Activated CD4-positive, alpha-beta T cell treated with anti-CD3 and anti-CD28 coated beads for 36 hours (primary cell): ENCODE data around the gene GPRIN3. TPM values are rescaled to one million over a fixed set of nuclear protein-coding genes. Genes with fewer than 3 reads are reported as not detected.

Experiments used
- ATAC-seq: fragments of 200-7000 bp; cut with Tn5 transposase; one replicate; pipeline ENCODE4 v1.10.0; 2021; ENCODE audit warnings: mild to moderate bottlenecking, moderate library complexity
- CTCF ChIA-PET: fragments of 350-600 bp; sonication (Branson Sonifier 250); formaldehyde crosslinking; loops from one replicate; lab custom pipeline; 2021; ENCODE audit warnings: antibody characterized with exemption; lab: Charles Lee
- POLR2A ChIA-PET: fragments of 350-600 bp; sonication (Branson Sonifier 250); formaldehyde crosslinking; loops from one replicate; lab custom pipeline; 2021; ENCODE audit warnings: antibody characterized with exemption, inconsistent platforms; lab: Charles Lee
- DNase-seq: peaks from one replicate; pipeline ENCODE4 v3.0.0-alpha.2; 2020
- H3K27ac Mint-ChIP-seq: one replicate; pipeline ENCODE4 v1.8.0; 2021; ENCODE audit warnings: mixed read lengths
- H3K27me3 Mint-ChIP-seq: one replicate; pipeline ENCODE4 v1.8.0; 2021; ENCODE audit warnings: mixed read lengths
- H3K36me3 Mint-ChIP-seq: one replicate; pipeline ENCODE4 v1.8.0; 2021; ENCODE audit warnings: low read depth, mixed read lengths
- H3K4me1 Mint-ChIP-seq: one replicate; pipeline ENCODE4 v1.8.0; 2021; ENCODE audit warnings: mixed read lengths
- H3K4me3 Mint-ChIP-seq: one replicate; pipeline ENCODE4 v1.8.0; 2021; ENCODE audit warnings: mild to moderate bottlenecking, moderate library complexity, mixed read lengths
- H3K9me3 Mint-ChIP-seq: one replicate; pipeline ENCODE4 v1.8.0; 2021; ENCODE audit warnings: low read depth, mixed read lengths
- intact Hi-C, 2 experiments: fragments of 100-400 bp; cut with DNase I in 1 of 2; cut with micrococcal nuclease in 1 of 2; formaldehyde crosslinking; loops; one replicate each; pipeline versions ENCODE4 v1.14.2 to v1.15.1; 2022 to 2024; cut with DNase I, micrococcal nuclease
- total RNA-seq, 2 experiments: library from RNA; stranded (reverse); gene quantifications; one replicate each; pipeline ENCODE4 v1.2.3, GENCODE V29; 2021

GPRIN3 gene
- total RNA-seq, 2 experiments from 2014 or later, result 10.5 to 12.2 TPM

DNA sequence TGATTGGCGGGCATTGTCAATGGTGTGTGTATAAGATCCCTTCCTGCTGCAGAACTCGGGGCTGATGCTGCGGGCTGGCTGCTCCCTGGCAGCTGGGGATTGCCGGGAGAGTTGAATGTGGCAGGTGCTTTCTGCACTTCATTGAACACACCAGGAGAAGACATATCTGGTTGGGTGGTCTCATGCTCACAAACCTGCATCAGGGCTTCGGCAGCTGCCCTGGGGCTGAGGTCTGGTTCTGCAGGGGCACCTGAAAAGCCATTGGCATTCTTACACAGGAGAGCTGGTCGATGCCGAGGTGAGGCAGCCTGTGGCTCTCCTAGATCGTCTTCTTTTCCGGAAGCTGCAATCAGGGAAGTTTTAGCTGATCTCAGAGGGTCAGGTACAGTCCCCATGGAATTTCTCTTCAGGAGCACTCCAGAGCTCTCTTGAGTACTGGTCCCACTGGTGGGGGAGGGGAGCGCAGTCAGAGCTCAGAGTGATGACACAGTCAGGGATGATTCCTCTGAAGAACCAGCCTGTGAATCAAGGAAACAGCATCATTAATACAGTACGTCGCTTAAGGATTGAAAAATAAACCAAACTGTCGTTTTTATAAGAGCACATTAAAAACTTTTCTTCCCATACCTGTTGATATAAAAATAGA, 57.8 kb downstream of the GPRIN3 start:
- POLR2A ChIA-PET, result no interaction called here
- peaks cover 2% of the 10 kb centered on the region for H3K9me3 Mint-ChIP-seq
- H3K27ac Mint-ChIP-seq, result no peak overlapping the region
- H3K27me3 Mint-ChIP-seq, result no peaks in the 10 kb centered on the region
- ATAC-seq (no peak), DNase-seq (no peak)
- H3K4me1 Mint-ChIP-seq, result peaks cover 47% of the 10 kb centered on the region
- intact Hi-C loops, result no loop called here
- peaks cover 28% of the 10 kb centered on the region for H3K36me3 Mint-ChIP-seq
- CTCF ChIA-PET, result interaction anchor here (7.3 kb wide), 1 partner anchor 10 kb away, joined by 43 read pairs; no protein-coding TSS in a partner anchor
- H3K4me3 Mint-ChIP-seq, result no peak overlapping the region

DNA sequence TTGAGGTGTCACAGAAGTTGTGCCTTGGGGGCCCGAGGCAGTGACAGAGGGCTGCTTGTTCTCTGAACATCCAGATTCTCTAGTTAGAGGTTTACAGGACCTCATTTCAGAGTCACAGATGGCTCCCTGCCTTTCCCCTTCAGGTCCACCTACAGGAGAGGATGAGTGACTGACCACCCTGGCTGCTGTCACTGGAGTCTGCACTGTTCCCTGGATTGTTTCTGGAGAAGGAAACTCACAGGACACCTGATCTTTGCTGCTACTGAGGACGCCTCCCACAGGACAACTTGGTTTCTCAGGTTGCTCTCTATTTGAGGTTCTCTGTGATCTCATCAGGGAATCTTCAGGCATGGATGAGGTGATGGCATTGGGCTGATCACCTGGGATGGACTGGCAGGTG, 58.3 kb downstream of the GPRIN3 start:
- H3K27ac Mint-ChIP-seq, result no peak overlapping the region
- CTCF ChIA-PET, result interaction anchor here (1.3 to 7.3 kb wide), 2 partner anchors 10 to 186 kb away, joined by 3 to 43 read pairs; no protein-coding TSS in a partner anchor
- no peak for DNase-seq

DNA sequence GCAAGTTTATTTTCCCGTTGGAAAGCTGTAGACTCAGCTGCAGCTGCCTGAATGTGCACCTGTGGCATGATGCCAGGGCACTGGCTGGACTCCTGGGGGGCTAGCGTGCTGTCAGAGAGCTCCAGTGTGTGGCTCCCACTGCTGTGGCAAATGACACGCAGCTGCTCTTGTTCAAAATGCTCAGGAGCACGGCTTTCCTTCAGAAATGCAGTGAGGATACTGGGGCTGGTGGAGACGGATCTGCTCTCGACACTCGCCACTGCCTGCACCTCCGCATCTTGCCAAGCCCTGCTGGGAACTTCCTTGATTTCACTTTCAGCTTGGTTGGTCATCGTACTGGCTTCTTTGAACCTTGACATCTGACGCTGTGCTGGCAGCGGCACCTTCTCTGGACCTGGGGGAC, 58.7 kb downstream of the GPRIN3 start:
- no peak overlapping the region for H3K27ac Mint-ChIP-seq
- H3K27me3 Mint-ChIP-seq, result no peaks in the 10 kb centered on the region
- intact Hi-C loops, result no loop called here
- no peak overlapping the region for H3K4me3 Mint-ChIP-seq
- peaks cover 47% of the 10 kb centered on the region for H3K4me1 Mint-ChIP-seq
- ATAC-seq (no peak), DNase-seq (no peak)
- ChIA-PET CTCF (interaction anchor here (0.7 to 7.3 kb wide), 4 partner anchors 11 to 186 kb away, joined by 3 to 43 read pairs (median 4); no protein-coding TSS in a partner anchor), POLR2A (no interaction called here)
- no peaks in the 10 kb centered on the region for H3K9me3 Mint-ChIP-seq
- peaks cover 24% of the 10 kb centered on the region for H3K36me3 Mint-ChIP-seq

More for the DNA sequence above, 58.3 kb downstream of the GPRIN3 start:
- H3K36me3 Mint-ChIP-seq, result peaks cover 26% of the 10 kb centered on the region
- intact Hi-C loops, result no loop called here
- no peak overlapping the region for H3K4me3 Mint-ChIP-seq
- peaks cover 1% of the 10 kb centered on the region for H3K9me3 Mint-ChIP-seq
- ATAC-seq, result no peak
- H3K4me1 Mint-ChIP-seq, result peaks cover 47% of the 10 kb centered on the region
- POLR2A ChIA-PET, result no interaction called here
- no peaks in the 10 kb centered on the region for H3K27me3 Mint-ChIP-seq

DNA sequence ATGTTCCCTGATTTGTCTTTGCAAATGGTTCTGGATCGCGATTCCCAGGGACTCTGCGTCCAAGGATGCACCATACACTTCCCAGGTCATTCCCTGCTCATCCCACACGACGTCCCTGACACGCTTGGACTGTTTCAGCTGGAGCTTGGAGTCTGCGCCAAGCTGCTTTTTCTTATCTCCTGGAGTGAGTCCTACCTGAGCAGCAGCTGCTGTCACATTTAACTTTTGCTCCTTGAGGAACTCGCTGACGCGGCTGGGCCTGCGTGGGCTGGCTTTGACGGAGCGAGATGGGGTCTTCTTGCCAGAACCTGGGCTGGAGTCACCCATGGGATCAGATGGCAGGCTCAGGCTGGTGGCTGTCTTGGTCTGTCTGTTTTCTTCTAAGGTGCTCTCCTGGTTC, 59.6 kb downstream of the GPRIN3 start:
- DNase-seq (no peak), ATAC-seq (no peak)
- intact Hi-C loops, result no loop called here
- peaks cover 49% of the 10 kb centered on the region for H3K4me1 Mint-ChIP-seq
- no peak overlapping the region for H3K27ac Mint-ChIP-seq
- H3K4me3 Mint-ChIP-seq, result no peak overlapping the region
- no peaks in the 10 kb centered on the region for H3K27me3 Mint-ChIP-seq
- H3K36me3 Mint-ChIP-seq, result peaks cover 28% of the 10 kb centered on the region
- POLR2A ChIA-PET, result no interaction called here
- CTCF ChIA-PET, result interaction anchor here (0.6 to 7.3 kb wide), 5 partner anchors 12 to 187 kb away, joined by 3 to 43 read pairs (median 3); no protein-coding TSS in a partner anchor
- no peaks in the 10 kb centered on the region for H3K9me3 Mint-ChIP-seq

DNA sequence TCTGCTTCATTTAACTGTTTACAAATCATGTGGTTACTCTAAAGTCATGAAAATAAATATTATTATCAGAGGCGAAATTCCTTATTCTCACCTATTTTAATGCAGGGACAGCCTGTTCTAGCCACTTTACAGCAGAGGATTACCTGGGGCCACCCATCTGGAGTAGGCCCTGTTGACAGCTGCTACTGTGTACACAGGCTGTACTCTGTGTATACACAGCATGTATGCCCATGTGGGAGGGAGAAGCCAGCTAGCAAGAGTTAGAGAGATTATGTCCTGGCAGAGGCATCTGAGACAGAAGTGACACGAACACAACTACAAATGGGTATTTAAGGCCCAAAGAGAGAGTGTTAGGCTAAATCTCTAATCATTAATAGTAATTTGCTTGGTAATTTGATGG, 62.1 kb downstream of the GPRIN3 start:
- Mint-ChIP-seq H3K36me3 (peaks cover 32% of the 10 kb centered on the region), H3K9me3 (no peaks in the 10 kb centered on the region), H3K27ac (no peak overlapping the region), H3K27me3 (no peaks in the 10 kb centered on the region), H3K4me3 (no peak overlapping the region), H3K4me1 (peaks cover 46% of the 10 kb centered on the region)
- DNase-seq, result no peak
- no peak for ATAC-seq
- POLR2A ChIA-PET, result no interaction called here
- CTCF ChIA-PET, result interaction anchor here (0.7 to 7.3 kb wide), 5 partner anchors 10 to 54 kb away, joined by 3 to 43 read pairs (median 13); no protein-coding TSS in a partner anchor
- intact Hi-C loops, result no loop called here

DNA sequence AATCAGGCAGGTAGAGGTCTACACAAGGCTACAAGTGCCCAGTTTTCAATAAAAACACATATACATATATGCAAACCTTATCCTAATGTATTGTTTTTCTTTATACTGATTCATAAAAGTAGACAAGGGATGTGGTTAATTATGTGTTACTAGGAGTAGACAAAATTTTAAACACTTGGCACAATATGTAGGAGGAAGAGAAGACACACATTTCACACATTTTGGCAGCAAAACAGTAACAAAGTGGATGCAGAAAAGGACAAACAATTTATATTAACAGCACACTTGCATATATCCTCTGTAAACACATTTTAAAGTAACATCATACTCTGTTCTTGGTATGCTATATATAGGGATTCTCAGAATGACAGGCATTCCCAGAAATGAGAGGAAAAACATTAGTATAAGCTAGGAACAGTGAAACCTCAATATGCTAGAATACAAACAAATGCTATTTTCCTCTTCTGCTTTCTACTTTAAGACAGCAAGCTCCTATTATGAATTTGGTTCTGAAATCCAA, 63.8 kb downstream of the GPRIN3 start:
- no peaks in the 10 kb centered on the region for H3K9me3 Mint-ChIP-seq
- no peaks in the 10 kb centered on the region for H3K27me3 Mint-ChIP-seq
- peaks cover 46% of the 10 kb centered on the region for H3K4me1 Mint-ChIP-seq
- no peak for DNase-seq
- peaks cover 22% of the 10 kb centered on the region for H3K36me3 Mint-ChIP-seq
- H3K4me3 Mint-ChIP-seq, result no peak overlapping the region
- ChIA-PET CTCF (interaction anchor here (2.9 to 3.0 kb wide), 2 partner anchors 11 to 18 kb away, joined by 13 to 20 read pairs; no protein-coding TSS in a partner anchor), POLR2A (no interaction called here)
- intact Hi-C loops, result no loop called here
- peak overlapping the region; percentile 79 for H3K27ac Mint-ChIP-seq
- ATAC-seq, result no peak

DNA sequence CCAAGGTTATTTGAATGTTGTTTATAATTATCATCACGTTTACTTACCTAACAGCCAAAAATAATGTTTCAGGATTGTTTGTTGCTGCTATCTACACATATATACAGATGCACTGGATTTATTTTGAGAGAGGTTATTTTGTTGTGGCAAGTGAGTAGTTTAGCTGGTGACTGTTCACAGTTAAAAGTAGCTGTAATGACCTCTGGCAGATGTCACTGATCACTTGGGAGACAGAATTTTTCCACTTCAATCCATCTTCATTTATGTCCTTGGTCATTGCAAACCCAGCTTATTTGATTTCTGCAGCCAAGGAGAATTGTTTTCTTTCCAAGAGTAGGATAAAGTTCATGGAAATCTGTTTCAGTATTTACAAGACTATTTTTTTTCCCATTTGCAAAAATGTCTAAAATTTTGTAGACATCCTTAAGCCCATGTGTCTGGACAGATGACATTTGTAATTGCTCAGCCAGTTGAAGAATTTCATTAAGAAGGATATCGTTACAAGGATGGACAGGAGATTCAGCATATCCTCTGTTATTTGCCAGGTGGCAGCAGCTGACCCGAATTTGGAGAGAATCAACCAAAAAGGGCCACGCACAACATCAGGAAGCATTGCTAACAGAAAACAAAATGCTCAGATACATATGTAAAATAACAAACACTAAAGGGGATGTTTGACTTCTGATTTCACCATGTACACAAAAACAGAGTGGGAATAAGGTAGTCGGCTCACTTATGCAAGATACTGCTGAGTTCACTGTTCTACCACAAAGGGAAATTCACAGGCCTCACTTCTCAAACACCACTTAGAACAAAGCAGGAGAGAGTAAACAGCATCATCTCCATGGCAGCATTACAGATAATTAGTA, 64.5 kb downstream of the GPRIN3 start:
- H3K27me3 Mint-ChIP-seq, result no peaks in the 10 kb centered on the region
- DNase-seq (no peak), ATAC-seq (peak; percentile 86)
- ChIA-PET POLR2A (no interaction called here), CTCF (interaction anchor here (0.7 to 1.8 kb wide), 7 partner anchors 8 to 155 kb away, joined by 3 to 9 read pairs (median 4); no protein-coding TSS in a partner anchor)
- peaks cover 44% of the 10 kb centered on the region for H3K4me1 Mint-ChIP-seq
- no peak overlapping the region for H3K4me3 Mint-ChIP-seq
- peak overlapping the region; percentile 79 for H3K27ac Mint-ChIP-seq
- peaks cover 20% of the 10 kb centered on the region for H3K36me3 Mint-ChIP-seq
- no peaks in the 10 kb centered on the region for H3K9me3 Mint-ChIP-seq
- intact Hi-C loops, result no loop called here

DNA sequence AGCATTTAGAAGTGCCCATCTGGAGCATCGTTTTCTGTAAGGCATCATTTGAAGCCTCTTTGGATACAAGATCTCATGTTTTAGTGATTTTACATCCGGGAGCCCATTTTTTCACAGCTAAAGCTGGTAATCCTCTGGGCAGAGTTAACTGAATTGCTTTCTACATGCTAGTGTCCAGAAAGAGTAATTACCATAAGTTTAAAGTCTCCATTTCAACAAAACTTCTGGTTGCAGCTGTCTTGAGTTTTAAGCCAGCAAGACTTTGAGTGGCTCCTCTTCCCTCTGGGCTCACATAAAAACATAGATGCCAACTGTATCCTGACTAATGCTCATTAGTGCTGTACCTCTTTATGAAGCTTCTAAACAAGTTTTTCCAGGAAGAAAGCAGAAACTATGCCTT, 65.4 kb downstream of the GPRIN3 start:
- ChIA-PET POLR2A (interaction anchor here (0.6 kb wide), 1 partner anchor 47 kb away, joined by 3 read pairs; no protein-coding TSS in a partner anchor), CTCF (interaction anchor here (1.0 to 1.8 kb wide), 5 partner anchors 9 to 156 kb away, joined by 3 to 9 read pairs (median 6); no protein-coding TSS in a partner anchor)
- no peak overlapping the region for H3K4me3 Mint-ChIP-seq
- DNase-seq (no peak), ATAC-seq (no peak)
- peaks cover 16% of the 10 kb centered on the region for H3K36me3 Mint-ChIP-seq
- H3K4me1 Mint-ChIP-seq, result peaks cover 36% of the 10 kb centered on the region
- no peaks in the 10 kb centered on the region for H3K27me3 Mint-ChIP-seq
- H3K9me3 Mint-ChIP-seq, result no peaks in the 10 kb centered on the region
- intact Hi-C loops, result no loop called here
- no peak overlapping the region for H3K27ac Mint-ChIP-seq

DNA sequence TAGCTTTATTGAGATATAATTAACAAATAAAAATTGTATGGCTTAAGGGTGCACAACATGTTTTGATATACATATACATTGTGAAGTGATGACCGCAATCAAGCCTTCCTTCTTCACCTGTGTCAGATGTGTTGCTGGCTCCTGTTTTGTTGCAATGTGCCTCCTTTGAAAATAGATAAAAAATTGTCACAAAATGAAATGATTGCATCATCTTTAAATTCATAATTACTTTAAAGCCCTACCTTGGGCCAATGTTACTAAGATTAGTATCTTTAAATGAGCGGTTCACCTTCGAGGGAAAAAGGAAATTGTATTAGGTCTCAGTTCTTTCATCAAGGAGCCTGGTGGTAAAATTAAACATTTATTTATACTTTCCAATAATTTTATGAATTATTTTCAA, 77.3 kb downstream of the GPRIN3 start:
- CTCF ChIA-PET, result no interaction called here

DNA sequence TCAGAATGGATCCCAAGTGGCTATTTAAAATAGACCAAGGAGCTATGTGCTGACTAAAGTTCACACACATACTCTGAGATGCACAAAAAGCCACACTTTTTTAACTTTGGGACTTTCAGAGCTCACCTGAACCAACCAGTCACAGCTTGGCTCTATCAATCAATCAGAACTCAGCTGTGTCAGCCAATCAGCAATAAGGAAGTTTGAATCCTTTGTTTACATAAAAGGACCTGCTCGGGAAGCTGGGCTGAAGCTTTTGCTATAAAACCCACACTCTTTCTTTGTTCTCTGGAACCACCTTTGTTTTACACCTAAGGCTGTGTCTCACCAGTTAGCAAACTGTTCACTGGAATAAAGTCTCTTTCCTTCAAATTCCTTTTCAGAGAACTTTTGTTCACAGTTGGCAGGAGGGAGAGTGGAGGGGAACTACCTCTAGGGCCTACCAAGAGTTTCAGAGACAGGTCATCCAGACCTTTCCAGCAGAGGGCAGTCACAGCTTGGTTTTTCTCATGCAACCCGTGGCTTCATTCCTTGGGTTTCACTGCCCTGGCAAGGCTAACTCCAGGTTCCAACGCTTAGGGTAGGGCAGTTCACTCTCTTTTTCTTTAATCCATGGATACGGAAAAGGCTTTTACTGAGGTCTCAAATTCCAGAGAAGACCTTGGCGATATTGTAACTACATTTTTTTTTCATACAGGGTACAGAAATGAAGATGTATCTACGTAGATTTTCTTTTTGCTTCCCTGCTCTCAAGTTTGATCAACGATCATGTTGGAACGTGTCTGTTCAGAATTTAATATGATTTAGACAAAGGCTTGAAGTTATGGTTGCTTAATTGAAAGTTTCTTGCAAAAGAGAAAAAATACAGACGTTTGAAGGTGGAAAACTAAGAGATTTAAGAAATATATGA, 80.7 kb downstream of the GPRIN3 start:
- POLR2A ChIA-PET, result no interaction called here
- H3K27me3 Mint-ChIP-seq, result no peaks in the 10 kb centered on the region
- no peaks in the 10 kb centered on the region for H3K36me3 Mint-ChIP-seq
- H3K4me3 Mint-ChIP-seq, result no peak overlapping the region
- H3K27ac Mint-ChIP-seq, result no peak overlapping the region
- H3K4me1 Mint-ChIP-seq, result peaks cover 15% of the 10 kb centered on the region
- CTCF ChIA-PET, result interaction anchor here (0.5 to 4.8 kb wide), 42 partner anchors 9 to 1632 kb away, joined by 3 to 73 read pairs (median 5); partner anchors contain the start of gene GPRIN3
- peak; percentile 85 for ATAC-seq
- peak; percentile 85 for DNase-seq
- intact Hi-C loops, result loop anchor here (1.0 to 5.0 kb wide), 6 partner anchors 65 to 676 kb away; no protein-coding TSS in a partner anchor
- H3K9me3 Mint-ChIP-seq, result no peaks in the 10 kb centered on the region

More for the DNA sequence above, 77.3 kb downstream of the GPRIN3 start:
- DNase-seq (no peak), ATAC-seq (no peak)
- H3K9me3 Mint-ChIP-seq, result peaks cover 1% of the 10 kb centered on the region
- H3K27ac Mint-ChIP-seq, result no peak overlapping the region
- POLR2A ChIA-PET, result no interaction called here
- intact Hi-C loops, result no loop called here
- peaks cover 6% of the 10 kb centered on the region for H3K4me1 Mint-ChIP-seq
- no peak overlapping the region for H3K4me3 Mint-ChIP-seq
- H3K27me3 Mint-ChIP-seq, result no peaks in the 10 kb centered on the region
- H3K36me3 Mint-ChIP-seq, result no peaks in the 10 kb centered on the region
